NCI-H2107 (cell line): Measurements from ENCODE around the gene ODAM.
"Not testable (repeated sequence)": the region's sequence is repeated elsewhere in the genome, so short reads cannot be mapped to it uniquely, and the experiment has no call there.

Source experiments
- DNase-seq: peaks from one replicate; lab custom pipeline; 2025; lab: John Stamatoyannopoulos, UW

Gene ODAM

GRCh38 chr4:70221818-70222217 is 26.3 kb downstream of the ODAM start:
- DNase-seq: not testable (repeated sequence)

GRCh38 chr4:70225824-70226223 is 30.3 kb downstream of the ODAM start, which contains the start of gene FDCSP:
Gene FDCSP, plus strand, starts transcription at chr4:70226124. Its CDS starts 5,071 bp downstream, at chr4:70231195.
- DNase-seq: no peak

DNA sequence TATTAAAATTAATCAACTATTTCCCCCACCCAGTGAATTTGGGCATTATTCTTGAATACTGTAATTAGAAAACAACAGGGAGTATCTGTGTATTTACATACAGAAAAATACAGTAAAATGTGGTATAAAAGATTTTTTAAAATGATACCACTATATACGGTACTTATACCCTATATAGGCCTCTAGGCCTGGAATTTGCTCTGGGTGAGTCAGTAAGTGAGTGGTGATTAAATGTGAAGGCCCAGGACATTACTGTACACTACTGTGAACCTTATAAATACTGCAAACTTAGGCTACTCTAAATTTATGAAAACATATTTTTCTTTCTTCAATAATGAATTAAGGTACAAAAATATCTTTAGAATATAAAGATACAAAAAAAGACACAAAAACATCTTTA is 40.6 kb downstream of the ODAM start:
- DNase-seq: no peak

GRCh38 chr4:70239131-70239883 is 43.8 kb downstream of the ODAM start:
- no peak for DNase-seq

GRCh38 chr4:70239884-70240591 is 44.5 kb downstream of the ODAM start:
- no peak for DNase-seq

DNA sequence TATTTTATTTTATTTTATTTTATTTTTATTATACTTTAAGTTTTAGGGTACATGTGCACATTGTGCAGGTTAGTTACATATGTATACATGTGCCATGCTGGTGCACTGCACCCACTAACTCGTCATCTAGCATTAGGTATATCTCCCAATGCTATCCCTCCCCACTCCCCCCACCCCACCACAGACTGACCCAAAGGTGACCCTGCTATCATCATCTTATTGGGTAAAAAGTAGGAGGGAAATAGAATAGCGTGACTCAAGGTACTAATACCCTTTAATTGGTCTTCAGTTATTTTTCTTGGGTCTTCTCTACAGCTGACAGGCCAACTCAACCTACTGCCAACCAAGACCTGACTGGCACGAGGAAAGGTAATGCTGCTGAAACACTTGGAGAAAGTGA is 46.8 kb downstream of the ODAM start, which contains the start of gene CSN3:
Gene CSN3, plus strand, starts transcription at position 301 of the 400 bp plus-strand sequence. CDS start 2,223 bp downstream, outside the sequence.
- DNase-seq: not testable (repeated sequence)

- no peak for DNase-seq
These were observed 47.6 kb downstream of the ODAM start for GRCh38 chr4:70243091-70243490.

GRCh38 chr4:70251250-70251944 is 55.9 kb downstream of the ODAM start:
- no peak for DNase-seq

- DNase-seq: no peak
These were observed 56.4 kb downstream of the ODAM start for GRCh38 chr4:70251945-70252277.
